Fibroblast of villous mesenchyme (primary cell): ENCODE results near the gene CAMK2A. TPM values are rescaled to one million over a fixed set of nuclear protein-coding genes. Genes with fewer than 3 reads are reported as not detected.
A peak's percentile ranks its signal among the peaks of the same experiment; 100 is the strongest.

Experiments
- DNase-seq: peaks from one replicate; pipeline ENCODE4 v3.0.0-alpha.2; 2010; ENCODE audit warnings: low read depth
- H3K4me3 ChIP-seq: 2 replicates; pipeline ENCODE4 v1.5.1; 2011; ENCODE audit warnings: low read depth, mild to moderate bottlenecking, low read length
- total RNA-seq: library from RNA; depleted of rRNA; stranded (reverse); fragments of >200 nt; gene quantifications from 2 replicates; pipeline ENCODE4 v1.2.3, GENCODE V29; 2012
- TF ChIP-seq, protein P1 (sequence below): IDR thresholded peaks from 2 replicates; pipeline ENCODE4 v1.5.1; 2012; ENCODE audit warnings: low read depth, mild to moderate bottlenecking, low read length; ENCODE audit not compliant: insufficient read depth

CAMK2A gene
- total RNA-seq, 1 donor = 1.3 TPM

DNA sequence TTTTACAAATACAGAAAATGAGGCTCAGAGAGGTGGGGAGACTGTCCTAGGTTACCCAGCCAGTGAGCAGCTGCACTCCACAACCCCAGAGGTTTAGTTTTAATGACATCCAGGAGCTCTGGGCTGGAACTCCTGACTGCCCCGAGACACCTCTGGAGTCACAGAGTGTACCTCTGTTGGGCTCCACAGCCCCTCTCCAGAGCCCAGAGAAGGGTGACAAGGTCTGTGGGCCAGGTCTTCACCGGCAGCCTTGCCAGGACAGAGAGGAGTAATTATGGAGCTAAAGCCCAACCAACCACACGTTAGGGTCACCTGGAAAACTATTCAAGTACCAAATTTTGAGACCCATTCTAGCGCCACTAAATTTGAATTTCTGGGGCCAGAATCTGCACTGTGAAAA, 111.9 kb downstream of the CAMK2A start:
- no peak overlapping the region for H3K4me3 ChIP-seq
- TF ChIP-seq, protein P1, sequence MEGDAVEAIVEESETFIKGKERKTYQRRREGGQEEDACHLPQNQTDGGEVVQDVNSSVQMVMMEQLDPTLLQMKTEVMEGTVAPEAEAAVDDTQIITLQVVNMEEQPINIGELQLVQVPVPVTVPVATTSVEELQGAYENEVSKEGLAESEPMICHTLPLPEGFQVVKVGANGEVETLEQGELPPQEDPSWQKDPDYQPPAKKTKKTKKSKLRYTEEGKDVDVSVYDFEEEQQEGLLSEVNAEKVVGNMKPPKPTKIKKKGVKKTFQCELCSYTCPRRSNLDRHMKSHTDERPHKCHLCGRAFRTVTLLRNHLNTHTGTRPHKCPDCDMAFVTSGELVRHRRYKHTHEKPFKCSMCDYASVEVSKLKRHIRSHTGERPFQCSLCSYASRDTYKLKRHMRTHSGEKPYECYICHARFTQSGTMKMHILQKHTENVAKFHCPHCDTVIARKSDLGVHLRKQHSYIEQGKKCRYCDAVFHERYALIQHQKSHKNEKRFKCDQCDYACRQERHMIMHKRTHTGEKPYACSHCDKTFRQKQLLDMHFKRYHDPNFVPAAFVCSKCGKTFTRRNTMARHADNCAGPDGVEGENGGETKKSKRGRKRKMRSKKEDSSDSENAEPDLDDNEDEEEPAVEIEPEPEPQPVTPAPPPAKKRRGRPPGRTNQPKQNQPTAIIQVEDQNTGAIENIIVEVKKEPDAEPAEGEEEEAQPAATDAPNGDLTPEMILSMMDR = no peak
- no peak for DNase-seq

DNA sequence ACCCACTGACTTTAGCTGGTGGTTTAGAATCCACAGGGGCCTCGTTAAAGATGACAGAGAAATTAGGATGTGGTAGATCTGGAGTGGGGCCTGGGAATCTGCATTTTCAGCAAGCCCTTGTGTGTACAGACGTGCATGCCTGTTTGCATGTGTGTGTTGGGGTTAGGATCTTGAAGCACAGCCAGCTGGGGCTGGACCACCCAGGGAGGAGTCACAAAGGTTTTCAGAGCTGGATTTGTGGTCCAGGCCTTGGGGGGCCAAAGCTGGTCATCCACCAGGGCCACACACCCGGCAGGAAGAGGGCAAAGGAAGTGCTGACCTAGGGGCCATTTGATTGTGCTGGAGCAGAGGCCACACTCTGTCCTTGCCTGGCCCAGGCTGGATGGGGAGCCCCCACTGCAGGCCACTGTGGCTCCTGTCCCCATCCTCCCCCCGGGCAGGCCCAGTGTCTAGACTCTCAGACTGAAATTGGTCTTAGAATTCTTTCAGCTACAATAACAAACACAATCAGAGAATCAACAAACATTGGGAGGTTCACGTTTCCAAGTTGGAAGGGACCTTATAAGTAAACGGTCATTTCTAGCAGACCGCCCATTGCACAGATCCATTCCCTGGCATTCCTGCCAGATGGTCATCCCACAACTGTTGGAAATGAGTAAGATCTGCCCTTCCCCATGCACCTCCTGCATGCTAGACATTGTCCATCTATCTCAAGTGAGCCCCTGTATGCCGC, 112.7 kb downstream of the CAMK2A start:
- no peak overlapping the region for H3K4me3 ChIP-seq
- TF ChIP-seq, protein P1 = no peak
- DNase-seq = no peak

DNA sequence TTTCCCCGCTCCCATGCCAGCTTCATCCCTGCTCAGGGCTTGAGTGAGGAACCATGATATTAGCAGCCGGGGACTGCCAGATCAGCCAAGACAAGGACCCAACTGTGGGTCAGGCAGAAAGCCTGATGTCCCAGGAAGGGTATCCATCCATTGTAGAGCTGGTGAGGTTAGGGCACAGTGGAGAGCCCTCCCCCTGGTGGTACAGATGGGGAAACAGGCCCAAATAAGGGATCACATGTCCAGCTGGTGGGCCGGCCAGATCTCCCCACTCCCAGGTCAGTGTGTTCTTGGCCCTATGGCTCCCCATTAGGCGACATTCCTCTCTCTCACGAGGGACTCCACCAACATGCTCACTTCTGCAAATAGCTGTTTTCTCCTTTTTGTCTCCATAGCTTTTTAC, 114.0 kb downstream of the CAMK2A start:
- DNase-seq = peak; percentile 57
- TF ChIP-seq, protein P1 = peak; percentile 75
- H3K4me3 ChIP-seq = no peak overlapping the region

DNA sequence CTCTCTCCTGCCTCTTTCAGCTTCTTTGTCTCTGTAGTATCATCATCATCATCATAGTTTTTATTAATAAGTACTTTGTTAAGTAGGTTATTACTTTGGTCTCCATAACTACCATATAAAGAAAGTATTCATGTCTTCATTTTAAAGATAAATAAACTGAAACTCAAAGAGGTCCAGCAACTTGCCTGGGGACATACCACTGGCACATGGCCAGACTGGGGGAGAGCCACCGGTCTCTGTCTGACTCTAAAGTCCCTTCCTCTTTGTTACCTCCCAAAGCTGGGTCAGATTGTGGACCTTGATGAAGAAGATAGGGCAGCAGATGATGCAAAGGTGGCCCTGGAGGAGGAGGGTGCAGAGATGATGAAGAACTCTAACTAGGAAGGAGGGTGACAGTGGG, 114.5 kb downstream of the CAMK2A start:
- TF ChIP-seq, protein P1 = no peak
- no peak overlapping the region for H3K4me3 ChIP-seq
- DNase-seq = no peak

DNA sequence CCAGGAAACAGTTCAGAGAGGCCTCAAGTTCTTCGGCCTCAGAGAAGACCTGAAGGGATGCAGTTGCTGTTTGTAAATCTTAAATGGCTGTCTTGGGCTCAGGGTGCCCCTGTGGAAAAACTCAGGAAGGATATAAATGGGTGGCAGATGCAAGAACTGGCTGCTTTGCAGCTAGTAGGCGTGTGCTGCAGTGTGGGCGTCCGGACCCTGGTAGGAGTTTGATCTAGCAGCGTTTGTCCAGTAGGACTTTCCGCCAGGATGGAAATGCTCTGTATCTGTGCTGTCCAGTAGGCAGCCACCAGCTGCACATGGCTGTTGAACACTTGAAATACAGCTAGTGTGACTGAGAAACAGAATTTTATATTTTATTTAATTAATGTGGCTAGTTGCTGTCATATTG, 115.3 kb downstream of the CAMK2A start:
- TF ChIP-seq, protein P1 = no peak
- no peak overlapping the region for H3K4me3 ChIP-seq
- no peak for DNase-seq

DNA sequence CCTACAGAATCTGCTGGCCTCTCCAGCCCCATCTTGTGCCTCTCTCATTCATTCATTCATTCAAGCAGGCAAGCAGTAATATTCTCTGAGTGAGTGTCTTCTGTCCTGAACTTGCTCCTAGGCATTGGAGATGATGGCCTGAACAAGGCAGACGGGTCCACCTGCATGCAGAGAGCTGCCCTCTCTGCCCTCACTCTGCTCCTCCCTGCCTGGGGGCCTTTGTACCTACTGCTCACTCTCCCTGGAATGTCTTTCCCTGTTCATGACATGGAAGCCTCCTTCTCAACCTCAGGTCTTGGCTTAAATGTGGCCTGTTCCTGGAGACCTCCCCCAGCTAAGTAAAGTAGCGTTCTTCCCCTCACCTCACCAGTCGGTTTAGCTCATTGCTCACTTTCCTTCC, 116.4 kb downstream of the CAMK2A start:
- no peak for DNase-seq
- H3K4me3 ChIP-seq = no peak overlapping the region
- TF ChIP-seq, protein P1 = no peak

DNA sequence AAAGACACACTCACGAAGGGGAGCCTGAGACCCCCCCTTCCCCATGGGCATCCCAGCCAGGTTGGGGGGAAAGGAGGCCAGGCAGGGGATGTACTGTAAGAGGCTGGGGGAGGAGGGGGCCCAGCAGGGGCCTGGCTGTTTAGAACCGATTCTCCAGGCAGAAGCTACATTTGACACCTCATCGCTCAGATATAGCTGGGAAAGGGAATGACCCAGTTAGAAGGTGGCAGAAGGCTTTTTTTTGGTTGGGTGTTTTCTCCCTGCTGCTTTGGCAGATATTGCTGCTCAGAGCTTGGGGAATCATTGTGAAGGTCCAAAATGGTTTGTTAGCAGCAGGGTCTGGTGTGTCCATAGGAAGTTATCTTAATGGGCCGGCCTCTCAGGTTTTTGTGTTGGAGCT, 117.0 kb downstream of the CAMK2A start:
- no peak overlapping the region for H3K4me3 ChIP-seq
- TF ChIP-seq, protein P1 = no peak
- no peak for DNase-seq
